Liver (tissue), 9 donors: ENCODE measurements around the gene CCNYL1. TPM values are rescaled to one million over a fixed set of nuclear protein-coding genes. Genes with fewer than 3 reads are reported as not detected.

Source experiments
- DNase-seq: peaks from one replicate; pipeline ENCODE4 v3.0.0-alpha.2; 2017; ENCODE audit warnings: low spot score
- H3K27ac ChIP-seq, 2 donors: one replicate each; pipeline ENCODE4 v1.7.0; 2013; ENCODE audit warnings: inconsistent platforms in 2 of 2, low read length in 2 of 2, control low read depth in 1 of 2, low read depth in 1 of 2, mild to moderate bottlenecking in 1 of 2
- H3K27me3 ChIP-seq, 4 donors: one replicate each; pipeline versions ENCODE4 v1.6.1 to v1.7.0; 2013; ENCODE audit warnings: low read length in 3 of 4, inconsistent platforms in 1 of 4, mild to moderate bottlenecking in 1 of 4, moderate library complexity in 1 of 4; ENCODE audit not compliant: control insufficient read depth in 4 of 4, insufficient read depth in 4 of 4
- H3K36me3 ChIP-seq, 4 donors: one replicate each; pipeline versions ENCODE4 v1.6.1 to v1.7.0; 2013; ENCODE audit warnings: low read length in 3 of 4, mild to moderate bottlenecking in 3 of 4, low read depth in 1 of 4, moderate library complexity in 1 of 4; ENCODE audit not compliant: control insufficient read depth in 4 of 4, insufficient read depth in 3 of 4
- H3K4me1 ChIP-seq, 4 donors: one replicate each; pipeline versions ENCODE4 v1.6.1 to v1.7.0; 2013; ENCODE audit warnings: low read length in 3 of 4, mild to moderate bottlenecking in 3 of 4, moderate library complexity in 1 of 4; ENCODE audit not compliant: control insufficient read depth in 4 of 4, insufficient read depth in 4 of 4
- H3K4me3 ChIP-seq, 3 donors: one replicate each; pipeline versions ENCODE4 v1.6.1 to v1.7.0; 2013; ENCODE audit warnings: low read length in 3 of 3, control low read depth in 1 of 3, low read depth in 1 of 3, mild to moderate bottlenecking in 1 of 3
- H3K9ac ChIP-seq, 2 donors: one replicate each; pipeline ENCODE4 v1.7.0; 2013; ENCODE audit warnings: low read length in 2 of 2, mild to moderate bottlenecking in 2 of 2, moderate library complexity in 2 of 2, control low read depth in 1 of 2, low read depth in 1 of 2
- H3K9me3 ChIP-seq, 4 donors: one replicate each; pipeline versions ENCODE4 v1.6.1 to v1.7.0; 2013; ENCODE audit warnings: low read length in 3 of 4; ENCODE audit not compliant: control insufficient read depth in 4 of 4
- EGR1 ChIP-seq, 2 donors: IDR thresholded peaks; 2 replicates each; pipeline ENCODE4 v1.6.1; 2016 to 2018; ENCODE audit warnings: antibody characterized with exemption in 2 of 2, low read depth in 2 of 2
- FOXA1 ChIP-seq: IDR thresholded peaks from 2 replicates; pipeline ENCODE4 v1.6.1; 2016; ENCODE audit warnings: antibody characterized with exemption
- FOXA2 ChIP-seq: IDR thresholded peaks from 2 replicates; pipeline ENCODE4 v1.6.1; 2016; ENCODE audit warnings: antibody characterized with exemption
- GABPA ChIP-seq, 2 donors: IDR thresholded peaks in 1 of 2; conservative IDR thresholded peaks in 1 of 2; 2 replicates each; pipeline ENCODE4 v1.6.1; 2016; ENCODE audit warnings: antibody characterized with exemption in 2 of 2, mild to moderate bottlenecking in 1 of 2, moderate library complexity in 1 of 2
- HNF4A ChIP-seq, 2 donors: conservative IDR thresholded peaks; 2 replicates each; pipeline ENCODE4 v1.6.1; 2016; ENCODE audit warnings: antibody characterized with exemption in 2 of 2, mild to moderate bottlenecking in 2 of 2
- HNF4G ChIP-seq: IDR thresholded peaks from 2 replicates; pipeline ENCODE4 v1.6.1; 2016; ENCODE audit warnings: antibody characterized with exemption
- JUND ChIP-seq, 2 donors: IDR thresholded peaks; 2 replicates each; pipeline ENCODE4 v1.6.1; 2016; ENCODE audit warnings: antibody characterized with exemption in 2 of 2
- NR2F2 ChIP-seq: IDR thresholded peaks from 2 replicates; pipeline ENCODE4 v1.6.1; 2016; ENCODE audit warnings: antibody characterized with exemption
- RAD21 ChIP-seq, 2 donors: IDR thresholded peaks; 2 replicates each; pipeline ENCODE4 v1.6.1; 2016; ENCODE audit warnings: antibody characterized with exemption in 2 of 2, mild to moderate bottlenecking in 2 of 2
- SP1 ChIP-seq: IDR thresholded peaks from 2 replicates; pipeline ENCODE4 v1.6.1; 2018; ENCODE audit warnings: antibody characterized with exemption, mild to moderate bottlenecking
- TAF1 ChIP-seq: conservative IDR thresholded peaks from 2 replicates; pipeline ENCODE4 v1.6.1; 2016; ENCODE audit warnings: antibody characterized with exemption, mild to moderate bottlenecking
- YY1 ChIP-seq: IDR thresholded peaks from 2 replicates; pipeline ENCODE4 v1.6.1; 2016; ENCODE audit warnings: antibody characterized with exemption, mild to moderate bottlenecking
- WGBS: extraction: QIAGEN DNeasy Blood & Tissue Kit; methylation state at CpG from one replicate; pipeline ENCODE4 v1.1.7; 2013; 5-methylcytosine and 5-hydroxymethylcytosine counted together
- polyA plus RNA-seq, 2 donors: library from polyadenylated mRNA; stranded (reverse) in 1 of 2; unstranded in 1 of 2; fragments of 200-250 nt in 1 of 2; fragments of >200 nt in 1 of 2; fragmentation: Nextera tagmentation in 1 of 2; extraction: Ambion mirVana in 1 of 2; gene quantifications; one replicate each; pipeline versions ENCODE4 v1.2.1 to v1.2.3, GENCODE V29; 2013 to 2015
- total RNA-seq, 2 donors: library from RNA; depleted of rRNA; stranded (reverse); fragments of >200 nt; gene quantifications; one replicate each; pipeline ENCODE4 v1.2.3, GENCODE V29; 2014
- TF ChIP-seq, protein P1 (sequence below): IDR thresholded peaks from 2 replicates; pipeline ENCODE4 v1.6.1; 2016; ENCODE audit warnings: antibody characterized with exemption
- TF ChIP-seq, protein P2 (sequence below): IDR thresholded peaks from 2 replicates; pipeline ENCODE4 v1.6.1; 2016; ENCODE audit warnings: antibody characterized with exemption, mild to moderate bottlenecking
- TF ChIP-seq, protein P3 (sequence below): IDR thresholded peaks from 2 replicates; pipeline ENCODE4 v1.6.1; 2016; ENCODE audit warnings: antibody characterized with exemption
- TF ChIP-seq, protein P4 (sequence below): fragments of 150-350 bp; IDR thresholded peaks from 2 replicates; pipeline ENCODE4 v1.5.1; 2017; ENCODE audit warnings: improper control_type of control experiment, low read depth, low read length; ENCODE audit not compliant: missing input control
- donor health status: healthy.
- donor health status: healthy.
- donor health status: healthy.
- donor health status: healthy.
- donor health status: healthy.

Gene CCNYL1
- total and polyA plus RNA-seq, 4 donors = 5.8 to 9.3 (median 8.2) TPM

DNA sequence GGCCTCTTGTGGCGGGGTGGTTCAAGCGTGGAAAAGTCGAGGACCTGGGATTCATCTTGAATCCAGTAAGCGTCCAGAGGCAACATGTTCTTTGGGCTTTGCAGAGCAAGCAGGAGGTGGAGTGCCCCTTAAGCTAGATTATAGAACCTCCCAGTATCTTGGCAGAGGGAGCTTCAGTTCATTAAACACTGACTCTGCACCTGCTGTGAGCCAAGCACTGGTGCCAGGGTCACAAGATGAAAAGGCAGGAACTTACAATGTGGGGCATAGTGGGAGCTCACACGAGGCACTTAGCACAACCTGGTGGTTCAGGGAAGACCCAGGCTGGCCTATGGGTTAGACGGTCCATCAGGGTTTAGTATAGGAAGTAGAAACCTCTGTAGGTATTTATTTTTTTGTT lies 65.7 kb downstream of the CCNYL1 start:
- no peak for DNase-seq
- 78% methylated on average over 6 of the region's 6 CpGs for WGBS
- Histone ChIP-seq H3K4me1 (peaks cover 2 to 47% (median 35%) of the 10 kb centered on the region in 4 donors), H3K27me3 (no peaks in the 10 kb centered on the region), H3K9ac (no peak overlapping the region), H3K36me3 (no peaks in the 10 kb centered on the region), H3K9me3 (no peaks in the 10 kb centered on the region), H3K27ac (peak overlapping the region in 1 of 2 donors; percentile 16), H3K4me3 (no peak overlapping the region)
- TF ChIP-seq, protein P1, sequence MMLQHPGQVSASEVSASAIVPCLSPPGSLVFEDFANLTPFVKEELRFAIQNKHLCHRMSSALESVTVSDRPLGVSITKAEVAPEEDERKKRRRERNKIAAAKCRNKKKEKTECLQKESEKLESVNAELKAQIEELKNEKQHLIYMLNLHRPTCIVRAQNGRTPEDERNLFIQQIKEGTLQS = no peak
- TF ChIP-seq HNF4A (conservative IDR thresholded peaks at IDR 0.05) = peak in 1 of 2 donors; percentile 3

DNA sequence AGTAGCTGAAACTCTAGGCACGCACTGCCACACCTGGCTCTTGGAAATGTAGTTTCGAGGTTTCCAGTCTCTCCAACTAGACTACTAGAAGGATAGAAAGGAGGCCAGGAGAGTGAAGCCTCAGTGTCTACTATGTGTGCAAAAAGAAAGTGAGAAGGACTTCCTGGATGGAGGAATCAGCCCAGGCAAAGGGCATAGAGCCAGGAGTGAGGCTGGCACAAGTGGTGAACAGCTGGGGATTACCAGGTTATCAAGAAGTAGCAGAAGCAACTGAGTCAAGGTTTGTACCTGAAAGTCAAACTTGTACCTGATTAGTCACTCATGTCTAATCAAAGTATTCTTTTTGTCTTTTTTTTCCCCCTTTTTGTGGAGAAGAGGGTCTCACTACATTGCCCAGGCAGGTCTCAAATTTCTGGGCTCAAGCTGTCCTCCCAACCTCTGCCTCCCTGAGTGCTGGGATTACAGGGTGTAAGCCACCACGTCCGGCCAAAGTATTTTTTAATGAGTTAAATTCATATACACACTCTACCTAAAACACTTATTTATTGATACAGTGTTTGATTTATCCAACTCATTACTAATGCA lies 67.0 kb downstream of the CCNYL1 start:
- no peak overlapping the region for H3K4me3 ChIP-seq
- TF ChIP-seq SP1 = no peak
- no peak for TF ChIP-seq YY1
- TF ChIP-seq, protein P2, sequence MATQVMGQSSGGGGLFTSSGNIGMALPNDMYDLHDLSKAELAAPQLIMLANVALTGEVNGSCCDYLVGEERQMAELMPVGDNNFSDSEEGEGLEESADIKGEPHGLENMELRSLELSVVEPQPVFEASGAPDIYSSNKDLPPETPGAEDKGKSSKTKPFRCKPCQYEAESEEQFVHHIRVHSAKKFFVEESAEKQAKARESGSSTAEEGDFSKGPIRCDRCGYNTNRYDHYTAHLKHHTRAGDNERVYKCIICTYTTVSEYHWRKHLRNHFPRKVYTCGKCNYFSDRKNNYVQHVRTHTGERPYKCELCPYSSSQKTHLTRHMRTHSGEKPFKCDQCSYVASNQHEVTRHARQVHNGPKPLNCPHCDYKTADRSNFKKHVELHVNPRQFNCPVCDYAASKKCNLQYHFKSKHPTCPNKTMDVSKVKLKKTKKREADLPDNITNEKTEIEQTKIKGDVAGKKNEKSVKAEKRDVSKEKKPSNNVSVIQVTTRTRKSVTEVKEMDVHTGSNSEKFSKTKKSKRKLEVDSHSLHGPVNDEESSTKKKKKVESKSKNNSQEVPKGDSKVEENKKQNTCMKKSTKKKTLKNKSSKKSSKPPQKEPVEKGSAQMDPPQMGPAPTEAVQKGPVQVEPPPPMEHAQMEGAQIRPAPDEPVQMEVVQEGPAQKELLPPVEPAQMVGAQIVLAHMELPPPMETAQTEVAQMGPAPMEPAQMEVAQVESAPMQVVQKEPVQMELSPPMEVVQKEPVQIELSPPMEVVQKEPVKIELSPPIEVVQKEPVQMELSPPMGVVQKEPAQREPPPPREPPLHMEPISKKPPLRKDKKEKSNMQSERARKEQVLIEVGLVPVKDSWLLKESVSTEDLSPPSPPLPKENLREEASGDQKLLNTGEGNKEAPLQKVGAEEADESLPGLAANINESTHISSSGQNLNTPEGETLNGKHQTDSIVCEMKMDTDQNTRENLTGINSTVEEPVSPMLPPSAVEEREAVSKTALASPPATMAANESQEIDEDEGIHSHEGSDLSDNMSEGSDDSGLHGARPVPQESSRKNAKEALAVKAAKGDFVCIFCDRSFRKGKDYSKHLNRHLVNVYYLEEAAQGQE = no peak
- TF ChIP-seq EGR1 (IDR thresholded peaks at IDR 0.05; ENCODE audit: low read depth in 2 of 2) = no peak
- TF ChIP-seq JUND (IDR thresholded peaks at IDR 0.05) = no peak
- TF ChIP-seq TAF1 = no peak
- TF ChIP-seq HNF4G = no peak
- no peak for TF ChIP-seq FOXA1
- TF ChIP-seq RAD21 (IDR thresholded peaks at IDR 0.05) = no peak
- no peak for TF ChIP-seq GABPA (IDR thresholded peaks at IDR 0.05 in 1 of 2, conservative IDR thresholded peaks at IDR 0.05 in 1 of 2)
- TF ChIP-seq NR2F2 = no peak
- TF ChIP-seq, protein P1 = no peak
- no peak for TF ChIP-seq FOXA2
- TF ChIP-seq, protein P3, sequence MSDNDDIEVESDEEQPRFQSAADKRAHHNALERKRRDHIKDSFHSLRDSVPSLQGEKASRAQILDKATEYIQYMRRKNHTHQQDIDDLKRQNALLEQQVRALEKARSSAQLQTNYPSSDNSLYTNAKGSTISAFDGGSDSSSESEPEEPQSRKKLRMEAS = no peak
- TF ChIP-seq HNF4A (conservative IDR thresholded peaks at IDR 0.05) = no peak
- TF ChIP-seq, protein P4, sequence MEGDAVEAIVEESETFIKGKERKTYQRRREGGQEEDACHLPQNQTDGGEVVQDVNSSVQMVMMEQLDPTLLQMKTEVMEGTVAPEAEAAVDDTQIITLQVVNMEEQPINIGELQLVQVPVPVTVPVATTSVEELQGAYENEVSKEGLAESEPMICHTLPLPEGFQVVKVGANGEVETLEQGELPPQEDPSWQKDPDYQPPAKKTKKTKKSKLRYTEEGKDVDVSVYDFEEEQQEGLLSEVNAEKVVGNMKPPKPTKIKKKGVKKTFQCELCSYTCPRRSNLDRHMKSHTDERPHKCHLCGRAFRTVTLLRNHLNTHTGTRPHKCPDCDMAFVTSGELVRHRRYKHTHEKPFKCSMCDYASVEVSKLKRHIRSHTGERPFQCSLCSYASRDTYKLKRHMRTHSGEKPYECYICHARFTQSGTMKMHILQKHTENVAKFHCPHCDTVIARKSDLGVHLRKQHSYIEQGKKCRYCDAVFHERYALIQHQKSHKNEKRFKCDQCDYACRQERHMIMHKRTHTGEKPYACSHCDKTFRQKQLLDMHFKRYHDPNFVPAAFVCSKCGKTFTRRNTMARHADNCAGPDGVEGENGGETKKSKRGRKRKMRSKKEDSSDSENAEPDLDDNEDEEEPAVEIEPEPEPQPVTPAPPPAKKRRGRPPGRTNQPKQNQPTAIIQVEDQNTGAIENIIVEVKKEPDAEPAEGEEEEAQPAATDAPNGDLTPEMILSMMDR = no peak
- no peak for DNase-seq
- peaks cover 9 to 59% (median 45%) of the 10 kb centered on the region in 4 donors for H3K4me1 ChIP-seq
- 94% methylated on average over 4 of the region's 4 CpGs for WGBS
- H3K36me3 ChIP-seq = no peaks in the 10 kb centered on the region
- H3K27ac ChIP-seq = no peak overlapping the region
- H3K9ac ChIP-seq = no peak overlapping the region
- no peaks in the 10 kb centered on the region for H3K27me3 ChIP-seq
- no peaks in the 10 kb centered on the region for H3K9me3 ChIP-seq
